Caco-2 (cell line): ENCODE measurements around the gene DZANK1. TPM values are rescaled to one million over a fixed set of nuclear protein-coding genes. Genes with fewer than 3 reads are reported as not detected.
A peak's percentile ranks its signal among the peaks of the same experiment; 100 is the strongest.

ENCODE experiments used
- Bru-seq: library from RNA; stranded (reverse); fragments of 400-500 nt; gene quantifications from one replicate; lab custom pipeline; 2021; lab: Mats Ljungman, UMichigan
- BruChase-seq, 2 experiments: library from RNA; stranded (reverse); fragments of 400-500 nt; gene quantifications; one replicate each; lab custom pipeline; 2021; lab: Mats Ljungman, UMichigan
- BruUV-seq: library from RNA; stranded (reverse); fragments of 400-500 nt; replicated peaks from 2 replicates; lab custom pipeline; 2021; lab: Mats Ljungman, UMichigan
- CTCF ChIA-PET: fragments of 300-600 bp; sonication (Branson Sonifier 250); formaldehyde crosslinking; loops from one replicate; lab custom pipeline; 2022; ENCODE audit warnings: antibody characterized with exemption; lab: Charles Lee
- POLR2A ChIA-PET: fragments of 300-600 bp; sonication (Branson Sonifier 250); formaldehyde crosslinking; loops from one replicate; lab custom pipeline; 2022; ENCODE audit warnings: antibody characterized with exemption; lab: Charles Lee
- DNase-seq, 2 experiments: peaks; one replicate each; pipeline versions ENCODE4 v3.0.0 to v3.0.0-alpha.2; 2020 to 2022
- H3K27me3 ChIP-seq: replicated peaks from 2 replicates; pipeline ENCODE4 v1.6.0; 2011; ENCODE audit warnings: low read length; ENCODE audit not compliant: control insufficient read depth, insufficient read depth
- H3K36me3 ChIP-seq: 2 replicates; pipeline ENCODE4 v1.5.1; 2011; ENCODE audit warnings: low read length; ENCODE audit not compliant: control insufficient read depth, insufficient read depth
- H3K4me1 ChIP-seq: fragments of 250-450 bp; sonication (Bioruptor Pico); 2 replicates; pipeline ENCODE4 v1.5.1; 2020; ENCODE audit warnings: mild to moderate bottlenecking
- H3K4me3 ChIP-seq: 2 replicates; pipeline ENCODE4 v1.5.1; 2011; ENCODE audit warnings: low read depth, mild to moderate bottlenecking, control low read depth, low read length
- H3K9me3 ChIP-seq: fragments of 250-450 bp; sonication (Bioruptor Pico); 2 replicates; pipeline ENCODE4 v1.5.1; 2020; ENCODE audit warnings: mild to moderate bottlenecking, moderate library complexity
- H3K27ac Mint-ChIP-seq: one replicate; pipeline ENCODE4 v1.8.0; 2022; ENCODE audit warnings: mixed read lengths; ENCODE audit not compliant: unreplicated experiment
- H3K27me3 Mint-ChIP-seq: one replicate; pipeline ENCODE4 v1.8.0; 2022; ENCODE audit warnings: mixed read lengths; ENCODE audit not compliant: insufficient read depth, unreplicated experiment
- H3K36me3 Mint-ChIP-seq: one replicate; pipeline ENCODE4 v1.8.0; 2022; ENCODE audit warnings: mild to moderate bottlenecking, mixed read lengths; ENCODE audit not compliant: insufficient read depth, unreplicated experiment
- H3K4me1 Mint-ChIP-seq: one replicate; pipeline ENCODE4 v1.8.0; 2022; ENCODE audit warnings: low read depth, mixed read lengths; ENCODE audit not compliant: unreplicated experiment
- H3K4me3 Mint-ChIP-seq: one replicate; pipeline ENCODE4 v1.8.0; 2022; ENCODE audit warnings: mild to moderate bottlenecking, moderate library complexity, mixed read lengths; ENCODE audit not compliant: unreplicated experiment
- H3K9me3 Mint-ChIP-seq: one replicate; pipeline ENCODE4 v1.8.0; 2022; ENCODE audit warnings: mixed read lengths; ENCODE audit not compliant: unreplicated experiment
- intact Hi-C: fragments of 100-400 bp; cut with micrococcal nuclease; formaldehyde crosslinking; loops from one replicate; pipeline ENCODE4 v1.10.0; 2022; ENCODE audit not compliant: unreplicated experiment
- long read RNA-seq: library from polyadenylated mRNA; stranded (forward); transcript quantifications from one replicate; pipeline ENCODE4 v2.0.0, GENCODE V29; 2022
- total RNA-seq: library from RNA; stranded (reverse); gene quantifications from 2 replicates; pipeline ENCODE4 v1.2.3, GENCODE V29; 2022
- TF ChIP-seq, protein P1 (sequence below), 2 experiments: fragments of 200-600 bp in 1 of 2; IDR thresholded peaks; 1 replicate in 1 of 2; 2 replicates in 1 of 2; pipeline versions ENCODE4 v1.5.1 to v1.8.0; 2011 to 2022; ENCODE audit warnings: antibody characterized with exemption in 1 of 2, control low read depth in 1 of 2, inconsistent platforms in 1 of 2, low read depth in 1 of 2, low read length in 1 of 2, mild to moderate bottlenecking in 1 of 2, moderate library complexity in 1 of 2; ENCODE audit not compliant: insufficient read depth in 1 of 2, severe bottlenecking in 1 of 2, unreplicated experiment in 1 of 2

The DZANK1 gene
- total RNA-seq (8.6 and 9.6 TPM in 2 replicates), Bru-seq, nascent RNA (percentile 54 among the genes with signal in this experiment), BruChase-seq, experiment 1, labeled RNA remaining after a 2-hour chase (percentile 57 among the genes with signal in this experiment), BruChase-seq, experiment 2, labeled RNA remaining after a 6-hour chase (percentile 54 among the genes with signal in this experiment)
- long read RNA-seq, partial matches to known transcripts: 7 of 13 reads
- long read RNA-seq, other reads (novel, unspliced or antisense): 6 of 13 reads

DNA sequence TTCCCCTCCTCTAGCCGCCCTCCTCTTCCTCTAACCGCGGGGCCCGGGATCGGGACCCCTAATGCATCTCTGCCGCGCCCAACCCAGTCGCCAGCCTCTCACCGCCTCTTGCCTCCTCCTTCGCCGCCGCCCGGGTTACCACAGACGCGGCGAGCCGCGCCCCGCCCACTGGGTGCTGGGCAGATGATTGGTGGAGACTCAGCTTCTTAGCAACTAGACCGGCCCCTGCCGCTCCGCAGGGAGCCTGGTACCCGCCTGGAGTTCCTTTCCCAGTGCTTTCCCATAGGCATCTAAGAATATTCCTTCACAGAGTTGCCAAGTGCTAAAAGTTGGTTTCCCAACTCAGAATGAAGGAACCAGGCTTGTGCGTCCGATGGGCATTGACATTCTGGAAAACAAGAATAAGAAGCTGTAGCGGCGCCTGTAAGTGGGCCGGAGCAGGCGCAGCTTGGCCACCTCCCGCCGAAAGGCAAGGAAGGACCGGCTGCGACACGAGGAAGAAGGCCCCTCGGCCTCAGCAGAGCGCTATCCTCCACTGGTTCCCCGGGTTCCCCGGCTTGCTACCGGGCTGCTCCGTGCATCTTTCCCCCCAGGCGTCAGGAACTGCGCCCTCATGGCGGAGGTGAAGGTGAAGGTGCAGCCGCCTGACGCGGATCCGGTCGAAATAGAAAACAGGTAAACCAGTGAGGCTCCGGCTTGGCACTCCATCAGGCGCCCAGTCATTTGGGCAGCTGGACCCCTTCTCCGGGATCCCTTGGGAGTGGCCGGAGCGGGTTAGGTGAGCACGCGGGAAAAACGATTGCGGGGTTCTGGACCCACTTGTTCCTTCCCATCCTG, at the start of gene DZANK1, which contains the start of gene POLR3F:
Gene DZANK1, minus strand, starts transcription at position 137 of the 837 bp plus-strand sequence. CDS start 1,672 bp downstream, outside the sequence.
Gene POLR3F, plus strand, starts transcription at position 497 of the 837 bp plus-strand sequence. Its CDS starts 117 bp downstream, at position 614.
- intact Hi-C loops: loop anchor here (1.0 to 5.0 kb wide), 4 partner anchors 30 to 54 kb away; partner anchors contain the start of genes RBBP9 and SEC23B
- TF ChIP-seq, protein P1, sequence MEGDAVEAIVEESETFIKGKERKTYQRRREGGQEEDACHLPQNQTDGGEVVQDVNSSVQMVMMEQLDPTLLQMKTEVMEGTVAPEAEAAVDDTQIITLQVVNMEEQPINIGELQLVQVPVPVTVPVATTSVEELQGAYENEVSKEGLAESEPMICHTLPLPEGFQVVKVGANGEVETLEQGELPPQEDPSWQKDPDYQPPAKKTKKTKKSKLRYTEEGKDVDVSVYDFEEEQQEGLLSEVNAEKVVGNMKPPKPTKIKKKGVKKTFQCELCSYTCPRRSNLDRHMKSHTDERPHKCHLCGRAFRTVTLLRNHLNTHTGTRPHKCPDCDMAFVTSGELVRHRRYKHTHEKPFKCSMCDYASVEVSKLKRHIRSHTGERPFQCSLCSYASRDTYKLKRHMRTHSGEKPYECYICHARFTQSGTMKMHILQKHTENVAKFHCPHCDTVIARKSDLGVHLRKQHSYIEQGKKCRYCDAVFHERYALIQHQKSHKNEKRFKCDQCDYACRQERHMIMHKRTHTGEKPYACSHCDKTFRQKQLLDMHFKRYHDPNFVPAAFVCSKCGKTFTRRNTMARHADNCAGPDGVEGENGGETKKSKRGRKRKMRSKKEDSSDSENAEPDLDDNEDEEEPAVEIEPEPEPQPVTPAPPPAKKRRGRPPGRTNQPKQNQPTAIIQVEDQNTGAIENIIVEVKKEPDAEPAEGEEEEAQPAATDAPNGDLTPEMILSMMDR (IDR thresholded peaks at IDR 0.05; ENCODE audit: insufficient read depth in 1 of 2, low read depth in 1 of 2, low read length in 1 of 2, severe bottlenecking in 1 of 2, unreplicated experiment in 1 of 2): no peak
- H3K27ac Mint-ChIP-seq: peak within 1 kb of the TSS; percentile 100
- peaks cover 18% of the 10 kb centered on the region for H3K36me3 Mint-ChIP-seq
- ChIA-PET CTCF (interaction anchor here (0.9 to 1.0 kb wide), 2 partner anchors 30 to 40 kb away, joined by 3 to 4 read pairs; partner anchors contain the start of genes RBBP9 and SEC23B), POLR2A (interaction anchor here (0.5 to 2.2 kb wide), 7 partner anchors 11 to 896 kb away, joined by 3 to 48 read pairs (median 3); partner anchors contain the start of genes RBBP9 and SEC23B)
- no TSS peak for BruUV-seq
- Histone ChIP-seq H3K27me3 (no peaks in the 10 kb centered on the region), H3K36me3 (no peaks in the 10 kb centered on the region), H3K9me3 (no peaks in the 10 kb centered on the region), H3K4me3 (peak within 1 kb of the TSS; percentile 82), H3K4me1 (peaks cover 6% of the 10 kb centered on the region; the same call in 1 of the 2 replicates)
- no peaks in the 10 kb centered on the region for H3K9me3 Mint-ChIP-seq
- peak; percentile 98 for DNase-seq
- H3K4me1 Mint-ChIP-seq: peaks cover 17% of the 10 kb centered on the region
- peak within 1 kb of the TSS; percentile 98 for H3K4me3 Mint-ChIP-seq
- no peaks in the 10 kb centered on the region for H3K27me3 Mint-ChIP-seq

DNA sequence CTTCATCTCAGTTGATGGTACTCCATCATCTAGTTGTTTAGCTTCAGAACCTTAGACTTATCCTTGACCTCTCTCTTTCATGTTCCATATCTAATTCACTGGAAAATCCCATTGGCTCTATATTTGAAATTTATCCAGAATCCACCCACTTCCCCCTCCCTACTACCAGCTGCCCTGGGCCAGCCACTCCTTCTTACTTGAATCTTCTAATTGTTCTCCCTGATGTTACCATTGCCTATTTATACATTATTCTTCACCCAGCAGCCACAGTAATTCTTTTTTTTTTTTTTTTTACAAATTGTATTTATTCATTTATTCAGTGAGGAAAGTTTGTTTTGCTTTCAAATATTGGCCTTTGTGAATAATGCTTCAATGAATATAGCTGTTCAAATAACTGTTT, 49.1 kb upstream of the DZANK1 start:
- Histone ChIP-seq H3K36me3 (peaks cover 2% of the 10 kb centered on the region), H3K4me3 (no peak overlapping the region), H3K9me3 (no peaks in the 10 kb centered on the region), H3K27me3 (no peaks in the 10 kb centered on the region), H3K4me1 (no peaks in the 10 kb centered on the region)
- Mint-ChIP-seq H3K27ac (no peak overlapping the region), H3K27me3 (no peaks in the 10 kb centered on the region), H3K9me3 (no peaks in the 10 kb centered on the region), H3K4me1 (no peaks in the 10 kb centered on the region), H3K4me3 (no peak overlapping the region), H3K36me3 (peaks cover 37% of the 10 kb centered on the region)
- DNase-seq: no peak
- TF ChIP-seq, protein P1 (IDR thresholded peaks at IDR 0.05; ENCODE audit: insufficient read depth in 1 of 2, low read depth in 1 of 2, low read length in 1 of 2, severe bottlenecking in 1 of 2, unreplicated experiment in 1 of 2): no peak
- ChIA-PET CTCF (interaction anchor here (0.7 kb wide), 1 partner anchor 1146 kb away, joined by 6 read pairs; no protein-coding TSS in a partner anchor), POLR2A (interaction anchor here (0.6 to 0.8 kb wide), 2 partner anchors 9 to 16 kb away, joined by 3 to 6 read pairs; no protein-coding TSS in a partner anchor)
- no TSS peak for BruUV-seq
- intact Hi-C loops: no loop called here

- DNase-seq: no peak
- Mint-ChIP-seq H3K4me1 (no peaks in the 10 kb centered on the region), H3K9me3 (no peaks in the 10 kb centered on the region), H3K36me3 (peaks cover 55% of the 10 kb centered on the region), H3K4me3 (no peak overlapping the region), H3K27me3 (no peaks in the 10 kb centered on the region), H3K27ac (no peak overlapping the region)
- intact Hi-C loops: no loop called here
- ChIA-PET POLR2A (no interaction called here), CTCF (no interaction called here)
- H3K4me3 ChIP-seq: no peak overlapping the region
- peaks cover 2% of the 10 kb centered on the region for H3K36me3 ChIP-seq
- no peaks in the 10 kb centered on the region for H3K9me3 ChIP-seq
- H3K4me1 ChIP-seq: no peaks in the 10 kb centered on the region
- TF ChIP-seq, protein P1 (IDR thresholded peaks at IDR 0.05; ENCODE audit: insufficient read depth in 1 of 2, low read depth in 1 of 2, low read length in 1 of 2, severe bottlenecking in 1 of 2, unreplicated experiment in 1 of 2): no peak
- H3K27me3 ChIP-seq: no peaks in the 10 kb centered on the region
- BruUV-seq: no TSS peak
Measured at GRCh38 chr20:18514127-18514526, 47.3 kb upstream of the DZANK1 start.
